ENCODE data around the gene C3orf22. TPM values are rescaled to one million over a fixed set of nuclear protein-coding genes. Genes with fewer than 3 reads are reported as not detected.

C3orf22 gene
- polyA plus RNA-seq, 1 donor (not counting 4 experiments of a cell fraction or from before 2014, with no cell fraction given): not detected

GRCh38 chr3:126518779-126519177 is 40.0 kb downstream of the C3orf22 start:
- Histone ChIP-seq H3K27ac (ENCODE audit: control insufficient read depth, insufficient read depth, low read length) (no peak overlapping the region), H3K4me3 (ENCODE audit: control insufficient read depth in 2 of 3, extremely low read depth in 1 of 3, insufficient read depth in 2 of 3, low read depth in 1 of 3, low read length in 3 of 3) (no peak overlapping the region), H3K9me1 (ENCODE audit: control insufficient read depth, extremely low read depth, insufficient read depth, low read length) (no peaks in the 10 kb centered on the region), H3K36me3 (ENCODE audit: control insufficient read depth in 2 of 2, extremely low read depth in 1 of 2, insufficient read depth in 2 of 2, low read length in 2 of 2) (no peaks in the 10 kb centered on the region), H3K4me2 (ENCODE audit: control insufficient read depth, extremely low read depth, insufficient read depth, low read depth, low read length) (no peak overlapping the region), H2AFZ (ENCODE audit: control insufficient read depth, low read length) (no peak overlapping the region), H4K20me1 (ENCODE audit: control insufficient read depth, extremely low read depth, insufficient read depth, low read length) (no peaks in the 10 kb centered on the region), H3K4me1 (ENCODE audit: control insufficient read depth, extremely low read depth, insufficient read depth, low read length) (no peaks in the 10 kb centered on the region), H3K9ac (ENCODE audit: control insufficient read depth, extremely low read depth, insufficient read depth, low read length) (no peak overlapping the region), H3K9me3 (ENCODE audit: control insufficient read depth, low read depth, low read length) (no peaks in the 10 kb centered on the region), H3K79me2 (ENCODE audit: control insufficient read depth, insufficient read depth, low read length) (no peaks in the 10 kb centered on the region), H3K27me3 (ENCODE audit: control insufficient read depth, extremely low read depth, insufficient read depth, low read length) (peaks cover 20% of the 10 kb centered on the region)
- dilution Hi-C loops (cut with MboI; ENCODE audit: extremely low pct_ligation_motif_present, low sequenced_read_pairs): no loop called here
- TF ChIP-seq CTCF (optimal IDR thresholded peaks at IDR 0.05 in 1 of 3, IDR thresholded peaks at IDR 0.05 in 1 of 3, conservative IDR thresholded peaks at IDR 0.05 in 1 of 3; ENCODE audit: extremely low read depth in 1 of 3, insufficient read depth in 2 of 3, low read length in 3 of 3) (no peak), EZH2 (IDR thresholded peaks at IDR 0.05; ENCODE audit: low read length) (no peak)
- DNase-seq (ENCODE audit: low read depth, low spot score) (no peak), FAIRE-seq (no peak)

- no peaks in the 10 kb centered on the region for H3K4me1 ChIP-seq (ENCODE audit: control insufficient read depth, extremely low read depth, insufficient read depth, low read length)
- TF ChIP-seq EZH2 (IDR thresholded peaks at IDR 0.05; ENCODE audit: low read length) (no peak), CTCF (optimal IDR thresholded peaks at IDR 0.05 in 1 of 3, IDR thresholded peaks at IDR 0.05 in 1 of 3, conservative IDR thresholded peaks at IDR 0.05 in 1 of 3; ENCODE audit: extremely low read depth in 1 of 3, insufficient read depth in 2 of 3, low read length in 3 of 3) (no peak)
- H3K27ac ChIP-seq (ENCODE audit: control insufficient read depth, insufficient read depth, low read length): no peak overlapping the region
- peaks cover 14% of the 10 kb centered on the region for H3K27me3 ChIP-seq (ENCODE audit: control insufficient read depth, extremely low read depth, insufficient read depth, low read length)
- no peaks in the 10 kb centered on the region for H3K36me3 ChIP-seq (ENCODE audit: control insufficient read depth in 2 of 2, extremely low read depth in 1 of 2, insufficient read depth in 2 of 2, low read length in 2 of 2)
- H3K79me2 ChIP-seq (ENCODE audit: control insufficient read depth, insufficient read depth, low read length): no peaks in the 10 kb centered on the region
- DNase-seq (ENCODE audit: low read depth, low spot score) (no peak), FAIRE-seq (no peak)
- no peak overlapping the region for H3K9ac ChIP-seq (ENCODE audit: control insufficient read depth, extremely low read depth, insufficient read depth, low read length)
- no peak overlapping the region for H3K4me3 ChIP-seq (ENCODE audit: control insufficient read depth in 2 of 3, extremely low read depth in 1 of 3, insufficient read depth in 2 of 3, low read depth in 1 of 3, low read length in 3 of 3)
- no peaks in the 10 kb centered on the region for H3K9me1 ChIP-seq (ENCODE audit: control insufficient read depth, extremely low read depth, insufficient read depth, low read length)
- H3K9me3 ChIP-seq (ENCODE audit: control insufficient read depth, low read depth, low read length): no peaks in the 10 kb centered on the region
- no peak overlapping the region for H3K4me2 ChIP-seq (ENCODE audit: control insufficient read depth, extremely low read depth, insufficient read depth, low read depth, low read length)
- dilution Hi-C loops (cut with MboI; ENCODE audit: extremely low pct_ligation_motif_present, low sequenced_read_pairs): no loop called here
- H4K20me1 ChIP-seq (ENCODE audit: control insufficient read depth, extremely low read depth, insufficient read depth, low read length): no peaks in the 10 kb centered on the region
- no peak overlapping the region for H2AFZ ChIP-seq (ENCODE audit: control insufficient read depth, low read length)
These were observed 40.5 kb downstream of the C3orf22 start for GRCh38 chr3:126517986-126518778.
